ENCODE results near the gene TMX2. TPM values are rescaled to one million over a fixed set of nuclear protein-coding genes. Genes with fewer than 3 reads are reported as not detected.
A peak's percentile ranks its signal among the peaks of the same experiment; 100 is the strongest.

The TMX2 gene
- total and polyA plus RNA-seq, 4 donors: 40.6 to 50.8 (median 45.9) TPM

- WGBS, 2 donors: 0 to 2% methylated on average over 2 of the region's 2 CpGs
- H3K27ac ChIP-seq (ENCODE audit: low read depth in 1 of 2, low read length in 2 of 2): no peak overlapping the region
- ATAC-seq (ENCODE audit: low FRiP score): no peak
- peaks cover 4 to 17% of the 10 kb centered on the region in 2 donors for H3K4me1 ChIP-seq (ENCODE audit: control insufficient read depth in 1 of 2, insufficient read depth in 2 of 2, low read length in 2 of 2)
- H3K9me3 ChIP-seq (ENCODE audit: control insufficient read depth, low read length): no peaks in the 10 kb centered on the region
- intact Hi-C loops (cut with DNase I): loop anchor here (5.0 kb wide), 1 partner anchor 33 kb away; no protein-coding TSS in a partner anchor
- no peaks in the 10 kb centered on the region for H3K36me3 ChIP-seq (ENCODE audit: control insufficient read depth in 1 of 2, insufficient read depth in 2 of 2, low read length in 1 of 2)
- no peak for DNase-seq
- no peaks in the 10 kb centered on the region for H3K27me3 ChIP-seq (ENCODE audit: control insufficient read depth in 1 of 2, insufficient read depth in 2 of 2, low read length in 1 of 2)
- peak overlapping the region; percentile 48 to 99 for H3K4me3 ChIP-seq (ENCODE audit: low read length in 2 of 2)
Measured at GRCh38 chr11:57764566-57764965, 52.2 kb downstream of the TMX2 start.

GRCh38 chr11:57764972-57765371, 52.6 kb downstream of the TMX2 start:
- 3 to 4% methylated on average over 2 of the region's 2 CpGs for WGBS, 2 donors
- no peak for DNase-seq
- no peak for ATAC-seq (ENCODE audit: low FRiP score)
- H3K9me3 ChIP-seq (ENCODE audit: control insufficient read depth, low read length): no peaks in the 10 kb centered on the region
- intact Hi-C loops (cut with DNase I): loop anchor here (5.0 kb wide), 1 partner anchor 32 kb away; no protein-coding TSS in a partner anchor
- H3K36me3 ChIP-seq (ENCODE audit: control insufficient read depth in 1 of 2, insufficient read depth in 2 of 2, low read length in 1 of 2): no peaks in the 10 kb centered on the region
- peaks cover 4 to 17% of the 10 kb centered on the region in 2 donors for H3K4me1 ChIP-seq (ENCODE audit: control insufficient read depth in 1 of 2, insufficient read depth in 2 of 2, low read length in 2 of 2)
- peak overlapping the region; percentile 48 to 99 for H3K4me3 ChIP-seq (ENCODE audit: low read length in 2 of 2)
- no peaks in the 10 kb centered on the region for H3K27me3 ChIP-seq (ENCODE audit: control insufficient read depth in 1 of 2, insufficient read depth in 2 of 2, low read length in 1 of 2)
- no peak overlapping the region for H3K27ac ChIP-seq (ENCODE audit: low read depth in 1 of 2, low read length in 2 of 2)

DNA sequence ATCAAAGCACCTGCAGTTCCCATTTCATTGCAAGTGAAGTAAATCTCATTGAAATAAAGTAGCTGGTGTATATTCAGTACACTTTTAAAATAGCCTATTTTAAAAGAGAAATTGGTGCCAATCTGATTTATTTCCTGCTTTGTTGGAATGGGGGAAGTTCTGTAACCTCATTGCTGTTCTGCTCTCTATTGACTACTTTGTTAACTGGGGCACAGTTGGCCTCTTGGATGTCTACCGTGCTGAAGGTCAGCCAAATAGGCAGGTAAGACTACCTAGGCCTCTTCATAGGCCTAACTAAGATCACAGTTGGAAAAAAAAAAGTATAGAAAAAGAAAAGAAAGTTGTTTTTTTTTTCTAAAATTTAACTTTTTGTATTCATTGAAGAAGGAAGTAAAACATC, 58.4 kb downstream of the TMX2 start:
- Histone ChIP-seq H3K27me3 (ENCODE audit: control insufficient read depth in 1 of 2, insufficient read depth in 2 of 2, low read length in 1 of 2) (no peaks in the 10 kb centered on the region), H3K27ac (ENCODE audit: low read depth in 1 of 2, low read length in 2 of 2) (no peak overlapping the region), H3K4me3 (ENCODE audit: low read length in 2 of 2) (no peak overlapping the region), H3K4me1 (ENCODE audit: control insufficient read depth in 1 of 2, insufficient read depth in 2 of 2, low read length in 2 of 2) (peaks cover 5 to 22% of the 10 kb centered on the region in 2 donors), H3K9me3 (ENCODE audit: control insufficient read depth, low read length) (no peaks in the 10 kb centered on the region), H3K36me3 (ENCODE audit: control insufficient read depth in 1 of 2, insufficient read depth in 2 of 2, low read length in 1 of 2) (no peaks in the 10 kb centered on the region)
- intact Hi-C loops (cut with DNase I): no loop called here
- WGBS, 2 donors: 47 to 57% methylated on average over 1 of the region's 1 CpG
- no peak for ATAC-seq (ENCODE audit: low FRiP score)
- no peak for DNase-seq

GRCh38 chr11:57771365-57771764, 59.0 kb downstream of the TMX2 start:
- DNase-seq (no peak), ATAC-seq (ENCODE audit: low FRiP score) (no peak)
- H3K4me1 ChIP-seq (ENCODE audit: control insufficient read depth in 1 of 2, insufficient read depth in 2 of 2, low read length in 2 of 2): peaks cover 9 to 26% of the 10 kb centered on the region in 2 donors
- no peak overlapping the region for H3K27ac ChIP-seq (ENCODE audit: low read depth in 1 of 2, low read length in 2 of 2)
- no peaks in the 10 kb centered on the region for H3K36me3 ChIP-seq (ENCODE audit: control insufficient read depth in 1 of 2, insufficient read depth in 2 of 2, low read length in 1 of 2)
- no peaks in the 10 kb centered on the region for H3K27me3 ChIP-seq (ENCODE audit: control insufficient read depth in 1 of 2, insufficient read depth in 2 of 2, low read length in 1 of 2)
- no peak overlapping the region for H3K4me3 ChIP-seq (ENCODE audit: low read length in 2 of 2)
- H3K9me3 ChIP-seq (ENCODE audit: control insufficient read depth, low read length): no peaks in the 10 kb centered on the region
- intact Hi-C loops (cut with DNase I): no loop called here
- 88 to 91% methylated on average over 3 of the region's 3 CpGs for WGBS, 2 donors

- Histone ChIP-seq H3K4me1 (ENCODE audit: control insufficient read depth in 1 of 2, insufficient read depth in 2 of 2, low read length in 2 of 2) (peaks cover 13 to 28% of the 10 kb centered on the region in 2 donors), H3K36me3 (ENCODE audit: control insufficient read depth in 1 of 2, insufficient read depth in 2 of 2, low read length in 1 of 2) (no peaks in the 10 kb centered on the region), H3K27me3 (ENCODE audit: control insufficient read depth in 1 of 2, insufficient read depth in 2 of 2, low read length in 1 of 2) (no peaks in the 10 kb centered on the region), H3K9me3 (ENCODE audit: control insufficient read depth, low read length) (no peaks in the 10 kb centered on the region), H3K4me3 (ENCODE audit: low read length in 2 of 2) (no peak overlapping the region), H3K27ac (ENCODE audit: low read depth in 1 of 2, low read length in 2 of 2) (no peak overlapping the region)
- 54 to 63% methylated on average over 4 of the region's 4 CpGs for WGBS, 2 donors
- intact Hi-C loops (cut with DNase I): no loop called here
- ATAC-seq (ENCODE audit: low FRiP score): no peak
- DNase-seq: no peak
Measured at GRCh38 chr11:57772562-57772961, 60.2 kb downstream of the TMX2 start.

DNA sequence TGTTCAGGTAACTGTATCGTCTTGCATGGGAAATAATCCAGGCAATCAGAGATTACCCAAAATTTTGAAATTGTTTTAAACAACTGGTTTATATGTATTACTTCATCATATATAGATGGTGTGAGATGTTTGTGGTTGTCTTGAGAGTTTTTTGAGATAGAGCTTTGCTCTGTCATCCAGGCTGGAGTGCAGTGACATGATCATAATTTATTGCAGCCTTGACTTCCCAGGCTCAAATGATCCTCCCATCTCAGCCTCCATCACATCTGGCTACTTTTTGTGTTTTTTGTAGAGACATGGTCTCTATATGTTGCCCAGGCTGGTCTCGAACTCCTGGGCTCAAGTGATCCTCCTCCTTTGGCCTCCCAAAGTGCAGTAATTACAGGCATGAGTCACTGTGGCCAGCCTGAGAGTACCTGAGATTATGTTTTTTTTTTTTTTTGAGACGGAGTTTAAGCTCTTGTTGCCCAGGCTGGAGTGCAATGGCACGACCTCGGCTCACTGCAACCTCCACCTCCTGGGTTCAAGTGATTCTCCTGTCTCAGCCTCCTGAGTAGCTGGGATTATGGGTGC, 60.7 kb downstream of the TMX2 start:
- H3K36me3 ChIP-seq (ENCODE audit: control insufficient read depth in 1 of 2, insufficient read depth in 2 of 2, low read length in 1 of 2): no peaks in the 10 kb centered on the region
- no peak overlapping the region for H3K4me3 ChIP-seq (ENCODE audit: low read length in 2 of 2)
- DNase-seq (no peak), ATAC-seq (ENCODE audit: low FRiP score) (no peak)
- intact Hi-C loops (cut with DNase I): no loop called here
- no peaks in the 10 kb centered on the region for H3K27me3 ChIP-seq (ENCODE audit: control insufficient read depth in 1 of 2, insufficient read depth in 2 of 2, low read length in 1 of 2)
- H3K9me3 ChIP-seq (ENCODE audit: control insufficient read depth, low read length): no peaks in the 10 kb centered on the region
- 75 to 78% methylated on average over 5 of the region's 5 CpGs for WGBS, 2 donors
- peaks cover 14 to 33% of the 10 kb centered on the region in 2 donors for H3K4me1 ChIP-seq (ENCODE audit: control insufficient read depth in 1 of 2, insufficient read depth in 2 of 2, low read length in 2 of 2)
- H3K27ac ChIP-seq (ENCODE audit: low read depth in 1 of 2, low read length in 2 of 2): no peak overlapping the region

DNA sequence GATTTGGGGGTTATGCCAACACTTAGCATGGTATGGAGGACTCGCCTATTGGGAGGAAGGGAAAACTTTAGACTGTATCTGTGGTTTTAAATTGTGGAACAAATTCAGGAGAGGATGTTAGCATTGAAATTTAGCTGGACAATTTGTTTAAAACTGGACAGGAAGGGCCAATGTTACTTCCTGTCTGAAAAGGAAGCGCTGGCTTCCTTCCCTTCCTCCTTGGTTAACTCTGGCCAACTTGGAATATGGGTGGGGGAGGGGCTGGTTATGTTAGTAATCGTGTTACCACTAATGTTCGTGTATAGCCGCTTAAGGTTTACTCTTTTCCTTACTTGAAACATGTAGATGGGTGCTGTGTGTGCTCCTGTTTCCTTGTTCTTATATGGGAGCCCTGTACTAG, 63.1 kb downstream of the TMX2 start:
- ATAC-seq (ENCODE audit: low FRiP score): no peak
- DNase-seq: no peak
- H3K27ac ChIP-seq (ENCODE audit: low read depth in 1 of 2, low read length in 2 of 2): peak overlapping the region; percentile 52 to 59

GRCh38 chr11:57776031-57776521, 63.7 kb downstream of the TMX2 start:
- Histone ChIP-seq H3K27me3 (ENCODE audit: control insufficient read depth in 1 of 2, insufficient read depth in 2 of 2, low read length in 1 of 2) (no peaks in the 10 kb centered on the region), H3K27ac (ENCODE audit: low read depth in 1 of 2, low read length in 2 of 2) (peak overlapping the region in 1 of 2 donors; percentile 7), H3K36me3 (ENCODE audit: control insufficient read depth in 1 of 2, insufficient read depth in 2 of 2, low read length in 1 of 2) (no peaks in the 10 kb centered on the region), H3K9me3 (ENCODE audit: control insufficient read depth, low read length) (no peaks in the 10 kb centered on the region), H3K4me1 (ENCODE audit: control insufficient read depth in 1 of 2, insufficient read depth in 2 of 2, low read length in 2 of 2) (peaks cover 18 to 38% of the 10 kb centered on the region in 2 donors), H3K4me3 (ENCODE audit: low read length in 2 of 2) (no peak overlapping the region)
- DNase-seq (no peak), ATAC-seq (ENCODE audit: low FRiP score) (no peak)
- WGBS, 2 donors: 11 to 19% methylated on average over 3 of the region's 3 CpGs
- intact Hi-C loops (cut with DNase I): no loop called here

More for the DNA sequence above, 63.1 kb downstream of the TMX2 start:
- no peak overlapping the region for H3K4me3 ChIP-seq (ENCODE audit: low read length in 2 of 2)
- peaks cover 19 to 38% of the 10 kb centered on the region in 2 donors for H3K4me1 ChIP-seq (ENCODE audit: control insufficient read depth in 1 of 2, insufficient read depth in 2 of 2, low read length in 2 of 2)
- H3K27me3 ChIP-seq (ENCODE audit: control insufficient read depth in 1 of 2, insufficient read depth in 2 of 2, low read length in 1 of 2): no peaks in the 10 kb centered on the region
- intact Hi-C loops (cut with DNase I): no loop called here
- 40 to 41% methylated on average over 5 of the region's 5 CpGs for WGBS, 2 donors
- H3K36me3 ChIP-seq (ENCODE audit: control insufficient read depth in 1 of 2, insufficient read depth in 2 of 2, low read length in 1 of 2): no peaks in the 10 kb centered on the region
- H3K9me3 ChIP-seq (ENCODE audit: control insufficient read depth, low read length): no peaks in the 10 kb centered on the region

- Histone ChIP-seq H3K27ac (ENCODE audit: low read depth in 1 of 2, low read length in 2 of 2) (peak overlapping the region in 1 of 2 donors; percentile 7), H3K4me3 (ENCODE audit: low read length in 2 of 2) (no peak overlapping the region), H3K27me3 (ENCODE audit: control insufficient read depth in 1 of 2, insufficient read depth in 2 of 2, low read length in 1 of 2) (no peaks in the 10 kb centered on the region), H3K36me3 (ENCODE audit: control insufficient read depth in 1 of 2, insufficient read depth in 2 of 2, low read length in 1 of 2) (no peaks in the 10 kb centered on the region), H3K9me3 (ENCODE audit: control insufficient read depth, low read length) (no peaks in the 10 kb centered on the region), H3K4me1 (ENCODE audit: control insufficient read depth in 1 of 2, insufficient read depth in 2 of 2, low read length in 2 of 2) (peaks cover 18 to 38% of the 10 kb centered on the region in 2 donors)
- ATAC-seq (ENCODE audit: low FRiP score): no peak
- no peak for DNase-seq
- intact Hi-C loops (cut with DNase I): no loop called here
- 8 to 9% methylated on average over 2 of the region's 2 CpGs for WGBS, 2 donors
Measured at GRCh38 chr11:57776577-57777210, 64.3 kb downstream of the TMX2 start.
